CD4-positive, alpha-beta T cell treated with Interleukin-2 at 100 ng/mL for 4 hours (primary cell): ENCODE measurements around the gene PRDX4.
"Not testable (repeated sequence)": the region's sequence is repeated elsewhere in the genome, so short reads cannot be mapped to it uniquely, and the experiment has no call there.

Experiments used
- DNase-seq: peaks from one replicate; pipeline ENCODE4 v3.0.0-alpha.2; 2020; ENCODE audit warnings: low spot score

The PRDX4 gene

DNA sequence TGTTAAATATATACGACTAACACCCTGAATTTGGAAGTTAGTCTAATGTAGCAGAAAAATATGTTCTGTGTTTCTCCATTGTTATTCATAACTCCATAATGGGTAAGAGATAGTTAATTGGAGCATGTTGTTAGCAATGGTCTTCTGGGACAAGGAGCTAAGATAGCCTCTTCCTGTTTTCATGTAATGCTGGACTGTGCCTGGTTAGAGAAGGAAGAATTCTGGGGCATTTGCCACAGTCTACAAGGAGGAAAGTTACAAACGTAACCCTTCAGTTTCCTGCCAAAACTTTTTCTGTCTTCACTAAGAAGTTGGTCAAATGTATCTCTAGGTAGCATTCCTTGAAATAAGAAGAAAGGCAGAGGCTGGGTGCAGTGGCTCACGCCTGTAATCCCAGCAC is 5.8 kb downstream of the PRDX4 start:
- no peak for DNase-seq

DNA sequence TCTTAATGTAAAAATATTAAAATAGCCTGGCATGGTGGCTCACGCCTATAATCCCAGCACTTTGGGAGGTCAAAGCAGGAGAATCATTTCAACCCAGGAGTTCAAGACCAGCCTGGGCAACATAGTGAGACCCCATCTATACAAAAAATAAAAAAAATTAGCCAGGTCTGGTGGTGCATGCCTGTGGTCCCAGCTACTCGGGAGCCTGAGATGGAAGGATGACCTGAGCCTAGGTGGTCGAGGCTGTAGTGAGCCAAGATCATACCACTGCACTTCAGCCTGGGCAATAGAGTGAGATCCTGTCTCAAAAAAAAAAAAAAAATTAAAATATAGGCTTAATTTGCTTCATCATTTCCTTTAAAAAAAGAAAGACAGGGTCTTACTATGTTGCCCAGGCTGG is 9.2 kb downstream of the PRDX4 start:
- not testable (repeated sequence) for DNase-seq

GRCh38 chrX:23692166-23692565 is 24.9 kb downstream of the PRDX4 start:
- DNase-seq: no peak

DNA sequence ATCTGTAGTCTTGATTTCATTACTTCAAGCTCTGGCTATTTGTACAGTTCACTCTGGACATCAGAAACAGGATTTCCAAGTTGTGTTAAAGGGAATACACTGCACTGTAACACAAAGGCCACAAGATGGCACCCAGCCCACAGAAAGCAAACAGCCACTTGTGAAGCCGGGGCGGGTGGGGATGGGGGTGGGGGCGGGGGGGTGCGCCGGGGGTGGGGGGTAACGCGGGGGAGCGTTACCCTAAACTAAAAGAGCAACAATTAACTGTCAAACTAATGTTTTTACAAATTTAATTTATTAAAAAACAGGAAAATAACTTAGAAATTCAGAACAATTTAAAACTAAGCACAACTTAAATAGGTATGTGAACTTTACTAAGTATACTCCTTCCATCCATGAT is 27.3 kb downstream of the PRDX4 start:
- DNase-seq: peak; percentile 48

DNA sequence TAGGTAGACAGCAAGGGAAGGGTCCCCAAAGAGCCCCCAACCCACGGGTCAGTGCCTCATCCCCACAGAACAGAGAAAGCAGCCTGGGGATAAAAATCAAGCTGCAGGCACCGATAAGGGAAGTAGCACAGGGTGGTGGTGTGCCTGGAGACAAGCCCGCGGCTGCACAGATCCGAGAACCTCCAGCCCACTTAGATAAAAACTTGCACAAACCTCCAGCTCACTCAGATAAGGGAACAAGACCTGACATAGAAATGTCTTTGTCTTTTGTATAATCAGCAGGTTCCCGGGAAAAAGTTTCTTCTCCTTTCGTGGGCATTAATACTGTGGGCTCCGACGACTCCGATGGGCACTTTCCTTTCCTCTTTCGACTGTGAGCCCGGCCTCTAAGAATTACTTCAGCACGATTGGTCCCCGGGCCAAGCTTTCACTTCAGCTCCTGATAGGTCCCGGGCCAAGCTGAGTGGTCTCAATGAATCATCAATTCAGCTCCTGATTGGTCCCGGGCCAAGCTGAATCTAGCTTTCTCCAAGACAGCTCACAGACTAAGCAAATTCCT is 32.4 kb downstream of the PRDX4 start:
- DNase-seq: peak; percentile 1

- no peak for DNase-seq
Observed at GRCh38 chrX:23704673-23705206, 37.4 kb downstream of the PRDX4 start.

- no peak for DNase-seq
Observed at GRCh38 chrX:23705235-23705634, 37.9 kb downstream of the PRDX4 start.

GRCh38 chrX:23720117-23720677 is 52.9 kb downstream of the PRDX4 start:
- DNase-seq: no peak

DNA sequence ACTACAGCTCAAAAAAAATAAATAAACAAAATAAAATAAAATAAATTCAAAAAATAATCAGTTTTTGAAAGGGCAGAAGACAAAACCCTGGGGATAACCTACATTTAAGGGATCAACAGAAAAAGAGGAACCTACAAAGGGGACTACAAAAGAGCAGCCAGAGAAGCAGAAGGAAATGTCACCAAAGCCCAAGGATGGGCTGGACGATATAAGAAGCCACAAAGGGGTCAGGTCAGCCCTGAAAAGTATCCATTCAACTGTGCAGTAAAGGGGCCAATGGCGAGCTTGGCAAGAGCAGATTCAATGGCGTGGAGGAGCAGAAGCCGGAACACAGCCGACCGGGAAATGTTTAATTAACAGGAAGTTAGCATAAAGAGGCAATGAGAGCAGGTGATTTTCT is 58.9 kb downstream of the PRDX4 start:
- DNase-seq: no peak

- DNase-seq: no peak
Observed at GRCh38 chrX:23727206-23727605, 59.9 kb downstream of the PRDX4 start.

GRCh38 chrX:23729214-23729613 is 61.9 kb downstream of the PRDX4 start:
- no peak for DNase-seq

- DNase-seq: no peak
Observed at GRCh38 chrX:23731951-23732350, 64.7 kb downstream of the PRDX4 start.

DNA sequence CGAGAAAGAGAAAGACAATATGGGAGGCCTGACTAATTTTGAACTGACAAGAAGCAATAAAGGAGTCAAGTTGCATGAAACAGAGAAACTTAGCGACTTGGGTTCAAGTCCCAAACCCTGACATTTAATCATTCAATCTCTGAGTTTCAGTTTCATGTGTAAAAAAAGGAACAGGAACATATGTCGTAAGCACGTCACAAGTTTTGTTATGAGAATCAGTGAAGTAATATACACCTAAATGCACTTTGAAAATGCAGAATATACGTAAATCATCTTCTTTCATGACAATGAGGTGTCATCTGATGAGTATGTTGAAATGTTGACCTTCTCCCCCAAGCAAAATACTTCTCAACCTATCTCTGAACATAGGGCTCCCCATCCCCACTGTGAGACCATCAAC is 65.4 kb downstream of the PRDX4 start:
- no peak for DNase-seq
